ENCODE results near the gene LY9.

DNA sequence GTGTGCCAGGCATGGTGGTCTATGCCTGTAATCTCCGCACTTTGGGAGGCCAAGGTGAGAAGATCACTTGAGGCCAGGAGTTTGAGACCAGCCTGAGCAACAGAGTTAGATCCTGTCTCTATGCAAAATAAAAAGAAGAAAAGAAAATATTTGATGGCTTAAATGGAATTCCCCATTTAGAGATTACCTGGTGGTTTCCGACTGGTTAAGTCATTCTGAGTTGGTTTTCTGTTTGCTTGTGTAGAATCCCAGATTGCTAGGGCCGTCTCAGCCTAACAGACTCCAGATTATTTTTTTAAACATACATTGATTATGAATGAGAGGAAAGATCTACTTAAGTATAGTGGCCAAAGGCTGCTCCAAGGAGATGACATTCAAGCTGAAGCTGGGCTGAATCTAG is 22.9 kb upstream of the LY9 start:
- TF ChIP-seq EZH2phosphoT487 (IDR thresholded peaks at IDR 0.05; ENCODE audit: borderline replicate concordance) (no peak), CTCF (conservative IDR thresholded peaks at IDR 0.05; ENCODE audit: low read length) (no peak)

All from Loucy (cell line).